Cardiac fibroblast (primary cell): ENCODE measurements around the gene SLC41A1.
"Not testable (repeated sequence)": the region's sequence is repeated elsewhere in the genome, so short reads cannot be mapped to it uniquely, and the experiment has no call there.

ENCODE experiments used
- DNase-seq, 2 donors: peaks; one replicate each; pipeline versions ENCODE4 v3.0.0 to v3.0.0-alpha.2; 2010; ENCODE audit warnings: low read depth in 2 of 2
- H3K4me3 ChIP-seq, 2 donors: replicated peaks in 1 of 2; 1 replicate in 1 of 2; 2 replicates in 1 of 2; pipeline ENCODE4 v1.5.1; 2011; ENCODE audit warnings: low read depth in 2 of 2, low read length in 2 of 2, mild to moderate bottlenecking in 2 of 2, moderate library complexity in 1 of 2
- CTCF ChIP-seq: IDR thresholded peaks from one replicate; pipeline ENCODE4 v1.5.1; 2011; ENCODE audit warnings: low read depth, mild to moderate bottlenecking, low read length, inconsistent platforms

Gene SLC41A1

GRCh38 chr1:205832326-205832751 lies 19.3 kb upstream of the SLC41A1 start:
- TF ChIP-seq CTCF: no peak
- H3K4me3 ChIP-seq: no peak overlapping the region
- peak in 1 of 2 donors; percentile 13 for DNase-seq

- no peak for TF ChIP-seq CTCF
- H3K4me3 ChIP-seq: no peak overlapping the region
- no peak for DNase-seq
Measured at GRCh38 chr1:205827623-205828022, 14.6 kb upstream of the SLC41A1 start.

GRCh38 chr1:205826995-205827394 lies 14.0 kb upstream of the SLC41A1 start:
- no peak overlapping the region for H3K4me3 ChIP-seq
- no peak for DNase-seq
- no peak for TF ChIP-seq CTCF

GRCh38 chr1:205826016-205826806 lies 13.2 kb upstream of the SLC41A1 start:
- DNase-seq: no peak
- no peak for TF ChIP-seq CTCF
- H3K4me3 ChIP-seq: no peak overlapping the region

GRCh38 chr1:205824180-205824579 lies 11.2 kb upstream of the SLC41A1 start:
- no peak for TF ChIP-seq CTCF
- no peak for DNase-seq
- H3K4me3 ChIP-seq: no peak overlapping the region

GRCh38 chr1:205823260-205823659 lies 10.3 kb upstream of the SLC41A1 start:
- not testable (repeated sequence) for DNase-seq, H3K4me3 ChIP-seq

- TF ChIP-seq CTCF: no peak
- H3K4me3 ChIP-seq: no peak overlapping the region
- no peak for DNase-seq
Measured at GRCh38 chr1:205822397-205822796, 9.4 kb upstream of the SLC41A1 start.
